PFSK-1 (cell line): ENCODE results near the gene NUDT3.

Source experiments
- POLR2AphosphoS5 ChIP-seq: IDR thresholded peaks from 2 replicates; pipeline ENCODE4 v1.6.1; 2012; ENCODE audit warnings: low read depth, mild to moderate bottlenecking, control low read depth, low read length, moderate library complexity
- SIN3A ChIP-seq: IDR thresholded peaks from 2 replicates; pipeline ENCODE4 v1.6.1; 2012; ENCODE audit warnings: mild to moderate bottlenecking, low read length, moderate library complexity, borderline replicate concordance; ENCODE audit not compliant: insufficient read depth
- TAF1 ChIP-seq: IDR thresholded peaks from 2 replicates; pipeline ENCODE4 v1.6.1; 2012; ENCODE audit warnings: low read length, control low read depth, borderline replicate concordance; ENCODE audit not compliant: insufficient read depth
- TF ChIP-seq, protein P1 (sequence below), 2 experiments: IDR thresholded peaks; 2 replicates each; pipeline versions ENCODE4 v1.6.1 to v1.8.0; 2011 to 2012; ENCODE audit warnings: low read depth in 2 of 2, low read length in 2 of 2, control low read depth in 1 of 2, inconsistent platforms in 1 of 2, mild to moderate bottlenecking in 1 of 2, moderate library complexity in 1 of 2; ENCODE audit not compliant: insufficient read depth in 1 of 2

DNA sequence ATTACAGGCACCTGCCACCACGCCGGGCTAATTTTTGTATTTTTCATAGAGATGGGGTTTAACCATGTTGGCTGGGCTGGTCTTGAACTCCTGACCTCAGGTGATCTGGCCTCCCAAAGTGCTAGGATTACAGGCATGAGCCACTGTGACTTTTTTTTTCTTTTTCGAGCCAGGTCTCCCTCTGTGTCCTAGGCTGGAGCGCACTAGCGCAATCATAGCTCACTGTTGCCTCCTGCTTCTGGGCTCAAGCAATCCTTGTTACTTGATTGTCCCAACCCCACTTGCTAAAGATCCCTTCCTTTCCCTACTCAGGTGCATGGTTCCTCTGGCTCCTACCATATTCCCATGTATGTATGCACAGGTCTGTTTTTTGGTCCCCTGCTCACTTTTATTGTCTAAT lies 116.3 kb downstream of the NUDT3 start:
- TF ChIP-seq POLR2AphosphoS5: no peak
- TF ChIP-seq, protein P1, sequence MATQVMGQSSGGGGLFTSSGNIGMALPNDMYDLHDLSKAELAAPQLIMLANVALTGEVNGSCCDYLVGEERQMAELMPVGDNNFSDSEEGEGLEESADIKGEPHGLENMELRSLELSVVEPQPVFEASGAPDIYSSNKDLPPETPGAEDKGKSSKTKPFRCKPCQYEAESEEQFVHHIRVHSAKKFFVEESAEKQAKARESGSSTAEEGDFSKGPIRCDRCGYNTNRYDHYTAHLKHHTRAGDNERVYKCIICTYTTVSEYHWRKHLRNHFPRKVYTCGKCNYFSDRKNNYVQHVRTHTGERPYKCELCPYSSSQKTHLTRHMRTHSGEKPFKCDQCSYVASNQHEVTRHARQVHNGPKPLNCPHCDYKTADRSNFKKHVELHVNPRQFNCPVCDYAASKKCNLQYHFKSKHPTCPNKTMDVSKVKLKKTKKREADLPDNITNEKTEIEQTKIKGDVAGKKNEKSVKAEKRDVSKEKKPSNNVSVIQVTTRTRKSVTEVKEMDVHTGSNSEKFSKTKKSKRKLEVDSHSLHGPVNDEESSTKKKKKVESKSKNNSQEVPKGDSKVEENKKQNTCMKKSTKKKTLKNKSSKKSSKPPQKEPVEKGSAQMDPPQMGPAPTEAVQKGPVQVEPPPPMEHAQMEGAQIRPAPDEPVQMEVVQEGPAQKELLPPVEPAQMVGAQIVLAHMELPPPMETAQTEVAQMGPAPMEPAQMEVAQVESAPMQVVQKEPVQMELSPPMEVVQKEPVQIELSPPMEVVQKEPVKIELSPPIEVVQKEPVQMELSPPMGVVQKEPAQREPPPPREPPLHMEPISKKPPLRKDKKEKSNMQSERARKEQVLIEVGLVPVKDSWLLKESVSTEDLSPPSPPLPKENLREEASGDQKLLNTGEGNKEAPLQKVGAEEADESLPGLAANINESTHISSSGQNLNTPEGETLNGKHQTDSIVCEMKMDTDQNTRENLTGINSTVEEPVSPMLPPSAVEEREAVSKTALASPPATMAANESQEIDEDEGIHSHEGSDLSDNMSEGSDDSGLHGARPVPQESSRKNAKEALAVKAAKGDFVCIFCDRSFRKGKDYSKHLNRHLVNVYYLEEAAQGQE (IDR thresholded peaks at IDR 0.05; ENCODE audit: insufficient read depth in 1 of 2, low read depth in 2 of 2, low read length in 2 of 2): no peak
- no peak for TF ChIP-seq SIN3A
- TF ChIP-seq TAF1: no peak
